IgD-negative memory B cell (primary cell): ENCODE measurements around the gene TUBGCP2. TPM values are rescaled to one million over a fixed set of nuclear protein-coding genes. Genes with fewer than 3 reads are reported as not detected.

Experiments
- H3K27ac Mint-ChIP-seq, 3 donors: one replicate each; pipeline ENCODE4 v1.8.0; 2020 to 2022; ENCODE audit warnings: mild to moderate bottlenecking in 3 of 3, mixed read lengths in 3 of 3, moderate library complexity in 1 of 3
- H3K27me3 Mint-ChIP-seq: one replicate; pipeline ENCODE4 v1.8.0; 2021; ENCODE audit warnings: mixed read lengths
- H3K36me3 Mint-ChIP-seq: one replicate; pipeline ENCODE4 v1.8.0; 2020; ENCODE audit warnings: mild to moderate bottlenecking, mixed read lengths
- H3K4me1 Mint-ChIP-seq, 3 donors: one replicate each; pipeline ENCODE4 v1.8.0; 2020 to 2022; ENCODE audit warnings: mixed read lengths in 3 of 3, mild to moderate bottlenecking in 1 of 3
- H3K4me3 Mint-ChIP-seq, 4 donors: one replicate each; pipeline ENCODE4 v1.8.0; 2020 to 2022; ENCODE audit warnings: mild to moderate bottlenecking in 4 of 4, mixed read lengths in 4 of 4, moderate library complexity in 3 of 4
- H3K9me3 Mint-ChIP-seq, 3 donors: one replicate each; pipeline ENCODE4 v1.8.0; 2020 to 2021; ENCODE audit warnings: mixed read lengths in 3 of 3, mild to moderate bottlenecking in 1 of 3
- polyA plus RNA-seq: library from polyadenylated mRNA; unstranded; fragments of 300-500 nt; fragmentation: Illumina TruSeq; gene quantifications from one replicate; pipeline ENCODE4 v1.2.3, GENCODE V29; 2021

The TUBGCP2 gene
- polyA plus RNA-seq, 1 donor from 2014 or later = 32.1 TPM

DNA sequence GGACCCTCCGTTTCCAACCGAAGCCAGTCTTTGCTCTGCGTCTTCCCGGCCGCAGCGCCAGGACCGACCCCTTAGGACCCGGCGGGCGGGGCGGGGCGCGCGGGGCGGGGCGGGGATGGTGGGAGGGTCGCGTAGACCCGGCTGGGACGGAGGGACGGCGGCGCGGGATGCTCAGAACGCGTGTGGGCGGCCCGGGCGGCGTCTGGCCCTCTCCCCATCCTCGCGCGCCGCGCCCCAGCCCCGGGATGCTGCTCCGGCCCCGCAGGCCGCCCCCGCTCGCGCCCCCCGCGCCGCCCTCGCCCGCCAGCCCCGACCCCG, 78.7 kb downstream of the TUBGCP2 start, which contains the start of gene UTF1:
TSS of gene UTF1 (plus strand) at position 174 of the 318 bp plus-strand sequence. CDS start at position 246, 72 bp downstream.
- H3K27ac Mint-ChIP-seq = peak within 1 kb of the TSS in 1 of 3 donors; percentile 33
- H3K36me3 Mint-ChIP-seq = no peaks in the 10 kb centered on the region
- H3K4me1 Mint-ChIP-seq = peaks cover 0 to 15% (median 12%) of the 10 kb centered on the region in 3 donors
- H3K9me3 Mint-ChIP-seq = peaks cover 0 to 4% (median 0%) of the 10 kb centered on the region in 3 donors
- peak within 1 kb of the TSS; percentile 25 to 84 (median 66) for H3K4me3 Mint-ChIP-seq
- H3K27me3 Mint-ChIP-seq = peaks cover 35% of the 10 kb centered on the region

- H3K27me3 Mint-ChIP-seq = peaks cover 34% of the 10 kb centered on the region
- H3K36me3 Mint-ChIP-seq = no peaks in the 10 kb centered on the region
- H3K9me3 Mint-ChIP-seq = peaks cover 0 to 4% (median 0%) of the 10 kb centered on the region in 3 donors
- peak overlapping the region; percentile 25 to 84 (median 66) for H3K4me3 Mint-ChIP-seq
- H3K4me1 Mint-ChIP-seq = peaks cover 0 to 13% (median 12%) of the 10 kb centered on the region in 3 donors
- H3K27ac Mint-ChIP-seq = peak overlapping the region in 1 of 3 donors; percentile 33
Observed at GRCh38 chr10:133229265-133230043, 79.2 kb downstream of the TUBGCP2 start.

Other genes with a start within 250 kb of the TUBGCP2 start
- gene ADGRA1, start 220.9 kb downstream of the TUBGCP2 start, polyA plus RNA-seq = not detected
- 0.05 TPM for gene KNDC1, start 148.7 kb downstream of the TUBGCP2 start, polyA plus RNA-seq
- not detected for gene UTF1, start 78.7 kb downstream of the TUBGCP2 start, polyA plus RNA-seq
- not detected for gene VENTX, start 71.0 kb downstream of the TUBGCP2 start, polyA plus RNA-seq
- 70.9 TPM for gene ADAM8, start 32.0 kb downstream of the TUBGCP2 start, polyA plus RNA-seq
- 107 TPM for gene ZNF511, start within 50 bp of the TUBGCP2 start, polyA plus RNA-seq
- not detected for gene CALY, start 28.0 kb upstream of the TUBGCP2 start, polyA plus RNA-seq
- gene PRAP1, start 38.5 kb upstream of the TUBGCP2 start, polyA plus RNA-seq = not detected
- 37.1 TPM for gene FUOM, start 49.1 kb upstream of the TUBGCP2 start, polyA plus RNA-seq
- 117 TPM for gene ECHS1, start 64.5 kb upstream of the TUBGCP2 start, polyA plus RNA-seq
- 55.4 TPM for gene PAOX, start 70.4 kb upstream of the TUBGCP2 start, polyA plus RNA-seq
- 51.8 TPM for gene MTG1, start 85.3 kb upstream of the TUBGCP2 start, polyA plus RNA-seq
- 0.40 TPM for gene SPRN, start 115.8 kb upstream of the TUBGCP2 start, polyA plus RNA-seq
- gene SCART1, start 145.1 kb upstream of the TUBGCP2 start, polyA plus RNA-seq = not detected
- gene CYP2E1, start 218.5 kb upstream of the TUBGCP2 start, polyA plus RNA-seq = not detected